ENCODE data around the gene AMY1C.
"Not testable (repeated sequence)": the region's sequence is repeated elsewhere in the genome, so short reads cannot be mapped to it uniquely, and the experiment has no call there.

DNA sequence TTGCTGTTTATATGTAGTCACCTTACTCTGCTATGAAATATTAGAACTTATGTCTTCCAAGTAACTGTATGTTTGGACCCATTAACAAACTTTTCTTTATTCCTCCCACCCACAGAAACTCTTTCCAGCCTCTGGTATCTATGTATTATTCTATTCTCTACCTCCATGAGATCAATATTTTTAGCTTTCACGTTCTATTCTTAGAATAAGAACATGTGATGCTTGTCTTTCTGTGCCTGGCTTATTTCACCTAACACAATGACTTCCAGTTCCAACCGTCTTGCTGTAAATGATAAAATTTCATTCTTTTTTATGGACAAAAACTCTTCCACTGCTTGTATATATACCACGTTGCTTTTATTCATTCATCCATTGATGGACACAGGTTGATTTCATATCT, 14.4 kb upstream of the AMY1C start:
- TF ChIP-seq, protein P1, sequence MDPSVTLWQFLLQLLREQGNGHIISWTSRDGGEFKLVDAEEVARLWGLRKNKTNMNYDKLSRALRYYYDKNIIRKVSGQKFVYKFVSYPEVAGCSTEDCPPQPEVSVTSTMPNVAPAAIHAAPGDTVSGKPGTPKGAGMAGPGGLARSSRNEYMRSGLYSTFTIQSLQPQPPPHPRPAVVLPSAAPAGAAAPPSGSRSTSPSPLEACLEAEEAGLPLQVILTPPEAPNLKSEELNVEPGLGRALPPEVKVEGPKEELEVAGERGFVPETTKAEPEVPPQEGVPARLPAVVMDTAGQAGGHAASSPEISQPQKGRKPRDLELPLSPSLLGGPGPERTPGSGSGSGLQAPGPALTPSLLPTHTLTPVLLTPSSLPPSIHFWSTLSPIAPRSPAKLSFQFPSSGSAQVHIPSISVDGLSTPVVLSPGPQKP (IDR thresholded peaks at IDR 0.05; ENCODE audit: low read depth, low read length): not testable (repeated sequence)
- TF ChIP-seq EP300 (IDR thresholded peaks at IDR 0.05); CTCF (IDR thresholded peaks at IDR 0.05); ESRRA (IDR thresholded peaks at IDR 0.05; ENCODE audit: borderline replicate concordance, low read length); RFX5 (IDR thresholded peaks at IDR 0.05); FOSL2 (IDR thresholded peaks at IDR 0.05); FOSL2 (CRISPR knock-in tag; IDR thresholded peaks at IDR 0.05); CBX8 (IDR thresholded peaks at IDR 0.05); POLR2A (IDR thresholded peaks at IDR 0.05; ENCODE audit: low read length); MAZ (IDR thresholded peaks at IDR 0.05; ENCODE audit: borderline replicate concordance, low read depth, low read length); KDM5A (IDR thresholded peaks at IDR 0.05); RAD21 (conservative IDR thresholded peaks at IDR 0.05 in 1 of 2, IDR thresholded peaks at IDR 0.05 in 1 of 2); USF2 (IDR thresholded peaks at IDR 0.05); SMC3 (IDR thresholded peaks at IDR 0.05): not testable (repeated sequence)

Data from A549 (cell line).